ENCODE measurements around the gene SLC27A5.
"Not testable (repeated sequence)": the region's sequence is repeated elsewhere in the genome, so short reads cannot be mapped to it uniquely, and the experiment has no call there.

Gene SLC27A5

GRCh38 chr19:58510084-58510862, 1.5 kb downstream of the SLC27A5 start:
- ChIA-PET POLR2A (ENCODE audit: low non-redundant PET) (no interaction called here), CTCF (no interaction called here)

GRCh38 chr19:58509731-58510083, 2.1 kb downstream of the SLC27A5 start:
- ChIA-PET CTCF (interaction anchor here (0.6 kb wide), 1 partner anchor 9 kb away, joined by 4 read pairs; no protein-coding TSS in a partner anchor), POLR2A (ENCODE audit: low non-redundant PET) (no interaction called here)
- DNase-seq (ENCODE audit: low spot score), result no peak
- H3K27ac ChIP-seq, result no peak overlapping the region
- no peak for TF ChIP-seq CTCF (conservative IDR thresholded peaks at IDR 0.05; ENCODE audit: low read depth)

More at GRCh38 chr19:58510084-58510862, 1.5 kb downstream of the SLC27A5 start:
- H3K27ac ChIP-seq, result no peak overlapping the region
- TF ChIP-seq CTCF (conservative IDR thresholded peaks at IDR 0.05; ENCODE audit: low read depth), result no peak
- DNase-seq (ENCODE audit: low spot score), result no peak

GRCh38 chr19:58507602-58508223, 4.1 kb downstream of the SLC27A5 start:
- H3K27ac ChIP-seq; DNase-seq (ENCODE audit: low spot score); POLR2A ChIA-PET (ENCODE audit: low non-redundant PET); CTCF ChIA-PET: not testable (repeated sequence)

GRCh38 chr19:58500242-58500641, 11.6 kb downstream of the SLC27A5 start:
- no peak for TF ChIP-seq CTCF (conservative IDR thresholded peaks at IDR 0.05; ENCODE audit: low read depth)
- CTCF ChIA-PET, result interaction anchor here (0.6 to 0.7 kb wide), 3 partner anchors 14 to 278 kb away, joined by 3 to 4 read pairs (median 3); partner anchors contain the start of gene ZBTB45

GRCh38 chr19:58499021-58499927, 12.5 kb downstream of the SLC27A5 start:
- CTCF ChIA-PET, result interaction anchor here (0.6 to 1.1 kb wide), 3 partner anchors 10 to 277 kb away, joined by 3 read pairs; partner anchors contain the start of gene ZBTB45
- TF ChIP-seq CTCF (conservative IDR thresholded peaks at IDR 0.05; ENCODE audit: low read depth), result no peak
- POLR2A ChIA-PET (ENCODE audit: low non-redundant PET), result no interaction called here
- peak; percentile 99 for DNase-seq (ENCODE audit: low spot score)
- peak overlapping the region; percentile 81 for H3K27ac ChIP-seq

More at GRCh38 chr19:58500242-58500641, 11.6 kb downstream of the SLC27A5 start:
- H3K27ac ChIP-seq, result peak overlapping the region; percentile 81
- POLR2A ChIA-PET (ENCODE audit: low non-redundant PET), result interaction anchor here (0.8 kb wide), 1 partner anchor 14 kb away, joined by 3 read pairs; no protein-coding TSS in a partner anchor
- no peak for DNase-seq (ENCODE audit: low spot score)

GRCh38 chr19:58498316-58499020, 13.3 kb downstream of the SLC27A5 start:
- no peak for TF ChIP-seq CTCF (conservative IDR thresholded peaks at IDR 0.05; ENCODE audit: low read depth)
- CTCF ChIA-PET, result interaction anchor here (0.7 kb wide), 1 partner anchor 21 kb away, joined by 3 read pairs; the partner anchor contains the start of gene ZBTB45
- H3K27ac ChIP-seq, result peak overlapping the region; percentile 81
- DNase-seq (ENCODE audit: low spot score), result no peak
- POLR2A ChIA-PET (ENCODE audit: low non-redundant PET), result no interaction called here
